Measurements from ENCODE around the gene KHDC4.

Gene KHDC4

GRCh38 chr1:155934097-155934935 is at the start of gene KHDC4:
Gene KHDC4 (minus strand): TSS chr1:155934413. CDS start chr1:155934373, 40 bp downstream.
- DNase-seq = peak; percentile 99

- DNase-seq = no peak
These were observed 49.2 kb upstream of the KHDC4 start for GRCh38 chr1:155983191-155984024.

- no peak for DNase-seq
These were observed 47.9 kb upstream of the KHDC4 start for GRCh38 chr1:155982106-155982505.

- no peak for DNase-seq
These were observed 47.3 kb upstream of the KHDC4 start for GRCh38 chr1:155981266-155982088.

- DNase-seq = no peak
These were observed 45.6 kb upstream of the KHDC4 start for GRCh38 chr1:155979597-155980343.

- DNase-seq = no peak
These were observed 44.8 kb upstream of the KHDC4 start for GRCh38 chr1:155978973-155979429.

GRCh38 chr1:155978325-155978972 is 44.2 kb upstream of the KHDC4 start, which contains the start of gene ARHGEF2:
Gene ARHGEF2 (minus strand): TSS chr1:155978547. CDS start chr1:155978427, 120 bp downstream.
- DNase-seq = no peak

- DNase-seq = no peak
These were observed 43.6 kb upstream of the KHDC4 start for GRCh38 chr1:155977690-155978324.

- no peak for DNase-seq
These were observed 42.9 kb upstream of the KHDC4 start for GRCh38 chr1:155976913-155977689.

GRCh38 chr1:155976062-155976912 is 42.1 kb upstream of the KHDC4 start:
- DNase-seq = peak; percentile 24

GRCh38 chr1:155975375-155976061 is 41.3 kb upstream of the KHDC4 start:
- no peak for DNase-seq

- no peak for DNase-seq
These were observed 40.2 kb upstream of the KHDC4 start for GRCh38 chr1:155974208-155975115.

GRCh38 chr1:155973723-155974122 is 39.5 kb upstream of the KHDC4 start:
- no peak for DNase-seq

- DNase-seq = no peak
These were observed 37.9 kb upstream of the KHDC4 start for GRCh38 chr1:155971910-155972809.

GRCh38 chr1:155970531-155971167 is 36.4 kb upstream of the KHDC4 start:
- DNase-seq = peak; percentile 29

GRCh38 chr1:155969377-155969791 is 35.2 kb upstream of the KHDC4 start:
- DNase-seq = no peak

All from NCI-H2227 treated with DMSO at 0.1 percent for 48 hours (cell line).